Activated CD8-positive, alpha-beta memory T cell treated with anti-CD3 and anti-CD28 coated beads, Interleukin-2, amount 50 U/mL, for 24 hours (primary cell): ENCODE results near the gene MAP3K7.

ENCODE experiments used
- DNase-seq: peaks from one replicate; pipeline ENCODE4 v3.0.0-alpha.2; 2020; ENCODE audit errors: extremely low read depth

MAP3K7 gene

DNA sequence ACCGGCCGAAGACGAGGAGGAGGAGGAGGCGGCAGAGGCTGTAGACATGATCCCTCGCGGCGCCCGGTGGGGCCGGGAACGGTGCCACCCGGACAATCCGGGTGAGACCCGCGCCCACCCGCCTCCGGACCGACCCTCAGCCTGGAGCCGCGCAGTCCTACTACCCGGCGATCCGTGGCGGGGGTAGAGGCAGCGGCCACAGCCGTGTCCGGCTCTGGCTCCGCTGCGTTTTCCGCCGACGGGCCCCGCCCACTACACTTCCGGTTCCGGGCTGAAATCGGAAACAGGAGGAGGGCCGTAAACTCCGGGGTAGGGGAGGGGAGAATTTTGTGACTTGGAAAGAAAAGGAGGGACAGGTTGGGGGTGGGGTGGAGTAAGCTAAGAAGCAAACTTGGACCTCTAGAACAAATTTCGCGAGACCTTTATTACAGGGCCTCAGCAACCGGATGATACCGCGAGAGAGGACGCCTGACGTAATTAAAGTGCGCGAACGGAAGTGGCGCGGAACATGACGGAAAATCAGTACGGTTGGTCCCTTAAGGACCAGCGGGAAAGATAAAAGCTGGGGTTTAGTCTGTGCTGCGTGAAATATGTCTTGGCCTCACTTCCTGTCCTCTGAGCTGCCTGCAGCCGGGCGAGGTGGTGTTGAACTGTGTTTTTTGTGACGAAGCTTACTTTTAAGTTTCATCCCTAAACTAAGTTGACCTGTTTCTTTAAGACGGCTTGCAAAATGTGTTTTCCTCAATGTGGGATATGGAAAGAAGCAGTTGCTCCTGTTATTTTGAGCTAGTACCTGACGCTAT, at the start of gene MAP3K7:
MAP3K7 (minus strand) TSS at position 237 of the 803 bp plus-strand sequence; CDS start at position 48, 189 bp downstream.
- peak; percentile 93 for DNase-seq

- DNase-seq = no peak
These were observed 44.2 kb upstream of the MAP3K7 start for GRCh38 chr6:90631046-90631445.

DNA sequence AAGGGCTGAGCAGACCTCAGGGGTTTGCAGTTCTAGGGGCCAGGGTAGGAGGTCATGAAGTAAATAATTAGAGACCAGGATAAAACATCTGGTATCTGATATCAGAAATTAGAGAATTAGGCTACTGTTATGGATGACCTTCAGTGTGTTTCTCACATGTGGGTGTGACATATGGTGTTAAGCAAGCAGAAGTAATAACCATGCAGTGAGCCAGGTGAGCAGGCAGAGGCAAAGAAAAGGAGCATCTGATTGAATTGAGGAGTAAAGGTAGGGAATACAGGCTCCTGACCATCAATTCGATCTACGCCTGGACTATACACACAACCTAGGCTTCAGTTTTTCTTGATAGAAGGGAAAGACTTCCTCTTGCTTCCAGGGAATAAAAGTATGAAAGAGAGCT, 34.7 kb upstream of the MAP3K7 start:
- no peak for DNase-seq

DNA sequence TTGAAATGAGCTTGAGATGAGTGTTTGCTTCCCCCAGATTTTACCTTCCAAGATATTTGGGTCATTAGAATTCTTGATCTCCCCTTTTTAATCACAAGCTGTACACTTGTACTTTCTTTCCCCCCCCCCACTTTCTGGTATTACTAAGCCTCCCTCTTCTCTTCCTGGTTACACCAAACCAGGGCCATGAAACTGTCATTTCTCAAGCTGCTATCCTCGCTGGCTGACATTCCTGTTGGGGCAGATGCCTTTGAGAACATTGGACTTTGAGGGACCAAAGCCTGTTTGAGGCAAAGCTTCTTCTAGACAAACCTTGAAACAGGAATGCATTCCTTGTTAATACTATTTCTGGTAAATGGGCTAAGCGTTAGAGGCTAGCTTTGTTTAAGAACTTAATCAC, 32.3 kb upstream of the MAP3K7 start:
- no peak for DNase-seq

GRCh38 chr6:90612313-90612680, 25.4 kb upstream of the MAP3K7 start:
- no peak for DNase-seq

DNA sequence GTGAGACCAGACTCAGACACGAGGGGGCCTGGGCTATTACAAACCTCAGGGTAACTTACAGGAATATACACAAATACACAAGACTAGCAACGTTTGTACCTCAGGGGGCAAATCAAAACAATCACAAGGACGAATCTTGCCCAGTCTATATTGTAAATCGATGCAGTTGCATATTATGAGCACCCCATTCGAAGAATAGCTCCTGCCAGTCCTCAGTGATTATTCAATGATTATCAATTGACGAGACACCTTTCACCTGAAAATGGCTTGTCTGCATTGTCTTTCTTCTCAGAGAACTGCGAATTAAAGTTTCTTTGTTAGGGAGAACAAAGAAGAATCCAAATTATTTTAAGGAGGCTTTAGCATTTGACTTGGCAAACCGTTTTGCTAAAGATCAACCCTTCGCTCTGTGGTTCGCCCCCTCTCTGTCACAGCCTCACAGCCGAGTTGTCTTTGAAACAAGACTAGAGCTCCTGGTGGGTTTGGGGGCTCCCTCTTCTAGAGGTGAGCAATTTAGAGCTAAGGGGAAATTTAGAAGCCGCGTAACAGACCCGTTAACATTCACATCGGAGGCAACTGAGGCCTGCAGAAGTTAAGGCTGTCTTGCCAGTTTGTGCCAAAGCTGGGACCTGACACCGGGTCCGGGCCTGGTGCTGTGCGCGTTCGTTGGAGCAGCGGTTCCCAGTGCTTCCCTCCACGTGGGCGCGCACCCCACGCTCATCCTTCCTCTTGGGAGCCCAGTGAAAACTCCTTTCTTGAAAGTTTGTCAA, 24.9 kb upstream of the MAP3K7 start:
- no peak for DNase-seq

DNA sequence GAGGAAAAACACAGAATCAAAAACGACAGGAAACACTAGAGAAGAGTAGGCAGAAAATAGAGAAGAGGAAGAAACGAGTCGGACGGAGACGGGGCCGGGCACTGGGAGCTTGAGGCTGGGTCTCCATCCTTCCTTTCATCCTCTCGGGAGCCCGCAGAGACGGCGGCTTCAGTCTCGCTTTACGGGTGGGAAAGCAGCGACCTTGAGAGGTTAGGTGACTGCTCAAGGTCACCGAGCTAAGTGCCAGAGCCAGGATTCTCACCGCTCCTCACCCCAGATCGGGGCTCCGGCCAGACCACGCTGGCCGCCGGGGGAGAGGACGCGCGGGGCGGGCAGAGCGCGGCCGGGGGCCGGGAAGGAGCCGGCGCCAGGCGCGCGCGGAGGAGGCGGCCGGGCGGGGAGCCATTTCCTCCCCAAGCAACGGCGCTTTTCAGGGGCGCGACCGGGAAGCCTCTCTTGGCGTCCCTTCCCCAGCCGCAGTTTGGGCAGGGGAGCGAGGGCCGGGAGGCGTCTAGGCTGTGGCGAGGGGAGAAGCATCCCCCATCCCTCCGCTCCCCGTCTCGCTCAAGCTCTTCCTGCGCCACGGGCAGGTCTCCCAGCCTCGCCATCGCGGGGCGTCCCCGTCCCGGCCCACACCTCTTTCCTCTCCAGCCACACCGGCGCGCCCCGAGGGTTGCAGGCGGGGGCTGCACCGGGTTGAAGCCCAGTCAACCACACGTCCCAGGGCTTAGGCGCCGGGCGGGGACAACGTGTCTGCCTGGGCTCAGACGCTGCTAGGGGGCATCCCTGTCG, 24.1 kb upstream of the MAP3K7 start:
- no peak for DNase-seq

- DNase-seq = no peak
These were observed 23.5 kb upstream of the MAP3K7 start for GRCh38 chr6:90610301-90610750.

- no peak for DNase-seq
These were observed 19.0 kb upstream of the MAP3K7 start for GRCh38 chr6:90605749-90606340.

- no peak for DNase-seq
These were observed 17.7 kb upstream of the MAP3K7 start for GRCh38 chr6:90604546-90604945.

- no peak for DNase-seq
These were observed 12.3 kb upstream of the MAP3K7 start for GRCh38 chr6:90599151-90599550.

DNA sequence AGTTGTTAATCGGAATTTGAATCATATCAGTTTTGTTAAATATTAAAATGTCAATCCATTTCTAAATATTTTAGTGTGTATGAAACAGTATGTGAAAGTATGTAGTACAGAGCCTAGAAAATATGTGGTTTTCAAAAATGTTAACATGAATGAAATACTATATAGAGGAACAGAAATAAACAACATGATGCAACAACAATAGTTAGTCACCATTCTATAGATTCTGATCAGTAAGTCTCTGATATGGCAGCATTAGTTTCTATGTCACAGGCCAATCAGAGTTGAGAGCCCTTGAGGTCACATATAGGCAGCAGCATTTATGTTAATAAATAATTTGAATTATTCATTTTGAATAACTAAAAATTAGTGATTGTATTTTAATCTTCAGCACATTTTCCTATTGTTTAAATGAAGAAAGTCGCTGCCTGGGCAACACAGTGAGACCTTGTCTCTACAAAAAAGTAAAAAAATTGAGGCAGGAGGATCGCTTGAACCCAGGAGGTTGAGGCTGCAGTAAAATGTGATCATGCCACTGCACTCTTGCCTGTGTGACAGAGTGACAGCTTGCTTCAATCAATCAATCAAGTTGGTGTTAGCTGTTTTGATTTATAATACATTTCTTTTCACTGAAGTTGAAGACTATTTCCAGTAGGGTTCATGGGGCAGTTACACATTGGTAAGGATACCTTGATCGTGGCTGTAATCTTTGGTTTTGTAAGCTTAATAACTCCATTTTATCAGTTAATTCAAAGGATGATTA, 11.5 kb upstream of the MAP3K7 start:
- DNase-seq = no peak

GRCh38 chr6:90596967-90597539, 10.2 kb upstream of the MAP3K7 start:
- no peak for DNase-seq

DNA sequence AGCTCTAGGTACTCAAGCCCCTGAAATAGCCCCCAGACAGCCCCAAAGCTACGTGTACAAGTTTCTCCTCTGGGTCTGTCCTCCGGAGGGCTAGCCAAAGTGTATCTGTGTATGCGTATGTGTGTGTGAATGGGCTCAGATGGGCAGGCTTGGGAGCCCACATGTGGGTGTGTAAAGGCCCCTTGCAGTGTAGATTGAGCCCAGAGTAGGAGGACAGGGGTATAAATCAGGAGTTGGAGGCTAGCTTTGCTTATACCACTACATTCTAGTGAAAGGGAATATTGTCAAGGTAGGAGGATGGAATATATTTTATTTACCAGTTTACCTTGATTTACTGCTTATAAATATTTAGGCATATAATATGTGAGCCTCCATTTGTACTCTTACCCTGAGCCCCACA, 9.0 kb upstream of the MAP3K7 start:
- DNase-seq = no peak

- no peak for DNase-seq
These were observed 381 bp downstream of the MAP3K7 start for GRCh38 chr6:90586546-90586835.

DNA sequence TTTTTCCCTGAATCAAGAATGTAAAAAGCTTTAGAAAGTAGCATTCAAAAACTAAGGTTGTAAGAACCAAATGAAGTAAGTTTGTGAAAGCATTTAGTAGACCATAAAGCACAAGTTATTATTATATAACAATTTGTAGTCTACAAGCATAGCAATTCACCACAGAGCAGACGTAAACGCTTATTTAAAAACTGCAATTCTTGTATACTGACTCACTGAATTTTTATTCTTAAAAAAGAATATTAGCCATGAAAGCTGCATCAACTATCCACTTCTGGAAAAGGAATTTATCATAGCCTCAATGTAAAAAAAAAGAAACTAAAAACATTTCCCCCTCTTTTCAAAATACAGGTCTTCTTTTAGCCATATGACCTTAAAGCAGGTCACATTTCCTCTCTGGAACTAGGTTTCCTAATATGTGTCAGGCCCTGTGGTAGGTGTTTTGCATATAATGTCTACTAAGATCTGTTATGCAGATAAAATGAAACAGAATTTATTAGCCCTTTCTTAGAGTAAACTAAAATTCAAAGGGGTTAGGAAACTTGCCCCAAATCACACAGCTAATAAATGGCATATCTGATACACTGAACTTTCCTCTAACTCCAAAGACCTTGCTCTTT, 2.1 kb downstream of the MAP3K7 start:
- DNase-seq = no peak

DNA sequence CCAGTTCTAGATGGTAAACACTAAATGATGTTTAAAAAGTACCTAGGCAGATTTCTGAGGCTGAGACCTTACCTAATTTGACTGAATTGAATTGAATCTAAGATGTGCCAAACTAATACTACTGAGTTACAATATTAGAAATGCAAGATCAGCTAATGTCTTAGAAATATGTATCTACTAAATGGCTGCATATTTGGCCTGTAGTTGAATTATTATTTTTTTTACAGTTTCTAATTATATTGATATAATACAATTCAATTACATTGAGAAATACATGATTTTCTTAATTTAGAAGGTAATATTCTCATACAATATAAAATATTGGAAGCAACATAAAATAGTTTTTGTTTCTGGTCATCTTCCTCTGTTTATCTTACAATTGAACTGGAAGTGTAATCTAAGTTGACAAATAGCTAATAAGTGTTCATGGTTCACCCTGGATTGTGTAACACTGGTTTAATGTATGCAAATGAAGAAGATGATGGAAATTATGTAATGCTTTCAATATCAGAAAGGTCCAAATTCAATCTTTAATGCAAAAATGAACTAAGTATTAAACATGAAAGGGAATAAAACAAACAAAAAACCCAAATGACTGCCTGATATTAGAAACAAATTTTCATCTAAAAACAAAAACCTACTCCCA, 2.9 kb downstream of the MAP3K7 start:
- no peak for DNase-seq

DNA sequence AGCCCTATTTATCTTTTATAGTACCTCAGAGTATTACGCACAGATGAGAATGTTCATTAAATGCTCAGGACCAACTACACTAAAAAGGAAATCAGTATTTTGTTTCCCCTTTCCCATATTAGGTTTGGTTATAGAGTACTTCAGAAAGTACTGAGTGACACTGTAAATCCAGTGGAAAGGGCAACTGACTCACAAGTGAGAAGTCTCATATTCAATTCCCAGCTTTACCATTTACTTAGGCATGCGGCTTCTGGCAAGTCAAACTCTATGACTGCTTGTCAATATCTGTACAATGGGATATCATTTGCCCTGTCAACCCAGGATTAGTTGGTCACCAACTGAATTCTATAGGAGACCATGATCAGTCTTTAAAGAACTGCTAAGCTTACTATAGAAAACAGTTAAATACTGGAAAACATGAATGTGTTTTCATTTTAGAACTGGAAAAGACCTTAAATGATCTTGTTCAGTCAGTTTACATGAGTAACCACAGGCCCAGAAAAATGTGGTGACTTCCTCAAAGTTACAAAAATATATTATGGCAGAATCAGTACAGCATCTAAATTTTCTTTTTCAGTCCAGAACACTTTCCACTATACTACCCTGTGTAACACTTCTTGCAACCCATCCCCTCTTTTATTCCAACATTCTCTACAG, 3.6 kb downstream of the MAP3K7 start:
- DNase-seq = no peak

GRCh38 chr6:90581146-90581545, 5.7 kb downstream of the MAP3K7 start:
- no peak for DNase-seq
